WTC11 (cell line): ENCODE data around the gene TMEM140. TPM values are rescaled to one million over a fixed set of nuclear protein-coding genes. Genes with fewer than 3 reads are reported as not detected.

ENCODE experiments used
- ATAC-seq: fragments of 200-7000 bp; cut with Tn5 transposase; 2 replicates; pipeline ENCODE4 v1.10.0; 2021; ENCODE audit warnings: mild to moderate bottlenecking, moderate library complexity
- CTCF ChIA-PET: fragments of 300-600 bp; sonication (Branson Sonifier 250); formaldehyde crosslinking; loops from one replicate; lab custom pipeline; 2021; ENCODE audit warnings: antibody characterized with exemption; lab: Charles Lee
- POLR2A ChIA-PET: fragments of 350-600 bp; sonication (Branson Sonifier 250); formaldehyde crosslinking; loops from one replicate; lab custom pipeline; 2021; ENCODE audit warnings: antibody characterized with exemption; lab: Charles Lee
- DNase-seq: peaks from one replicate; pipeline ENCODE4 v3.0.0; 2021; ENCODE audit warnings: low spot score
- H3K27ac Mint-ChIP-seq: 2 replicates; pipeline ENCODE4 v1.8.0; 2021; ENCODE audit warnings: mixed read lengths
- H3K27me3 Mint-ChIP-seq: 2 replicates; pipeline ENCODE4 v1.8.0; 2021; ENCODE audit warnings: low read depth, mild to moderate bottlenecking, moderate library complexity, mixed read lengths
- H3K36me3 Mint-ChIP-seq: 2 replicates; pipeline ENCODE4 v1.8.0; 2021; ENCODE audit warnings: mixed read lengths
- H3K4me1 Mint-ChIP-seq: 2 replicates; pipeline ENCODE4 v1.8.0; 2022; ENCODE audit warnings: mixed read lengths
- H3K4me3 Mint-ChIP-seq: 2 replicates; pipeline ENCODE4 v1.8.0; 2021; ENCODE audit warnings: mild to moderate bottlenecking, moderate library complexity, mixed read lengths
- H3K9me3 Mint-ChIP-seq: 2 replicates; pipeline ENCODE4 v1.8.0; 2021; ENCODE audit warnings: mixed read lengths
- CBFB ChIP-seq: sonication (generic); formaldehyde crosslinking; IDR thresholded peaks from 2 replicates; pipeline ENCODE4 v1.8.1; 2022; ENCODE audit warnings: mild to moderate bottlenecking, low read depth, missing genetic modification reagents
- CREM ChIP-seq: sonication (generic); formaldehyde crosslinking; IDR thresholded peaks from 2 replicates; pipeline ENCODE4 v1.8.1; 2022; ENCODE audit warnings: mild to moderate bottlenecking, missing genetic modification reagents, moderate library complexity
- ELF4 ChIP-seq: sonication (generic); formaldehyde crosslinking; IDR thresholded peaks from 2 replicates; pipeline ENCODE4 v1.8.1; 2022; ENCODE audit warnings: low read depth, mild to moderate bottlenecking, moderate library complexity, missing genetic modification reagents
- ESRRA ChIP-seq: sonication (generic); formaldehyde crosslinking; IDR thresholded peaks from 2 replicates; pipeline ENCODE4 v1.8.1; 2022; ENCODE audit warnings: mild to moderate bottlenecking, missing genetic modification reagents, borderline replicate concordance
- GABPB1 ChIP-seq: sonication (generic); formaldehyde crosslinking; IDR thresholded peaks from 2 replicates; pipeline ENCODE4 v1.8.1; 2023; ENCODE audit warnings: mild to moderate bottlenecking, missing genetic modification reagents
- HMGA2 ChIP-seq: fragments of 250-450 bp; sonication (Bioruptor Pico); IDR thresholded peaks from 2 replicates; pipeline ENCODE4 v1.4.0; 2021; ENCODE audit warnings: mild to moderate bottlenecking, moderate library complexity
- JUN ChIP-seq: sonication (generic); formaldehyde crosslinking; IDR thresholded peaks from 2 replicates; pipeline ENCODE4 v1.8.0; 2023; ENCODE audit warnings: mild to moderate bottlenecking, missing genetic modification reagents
- KAT7 ChIP-seq: sonication (generic); formaldehyde crosslinking; IDR thresholded peaks from 2 replicates; pipeline ENCODE4 v1.8.1; 2023; ENCODE audit warnings: missing genetic modification reagents, mild to moderate bottlenecking, borderline replicate concordance
- MAX ChIP-seq: sonication (generic); formaldehyde crosslinking; IDR thresholded peaks from 2 replicates; pipeline ENCODE4 v1.8.0; 2022; ENCODE audit warnings: mild to moderate bottlenecking, missing genetic modification reagents
- MXD4 ChIP-seq: fragments of 250-450 bp; sonication (Bioruptor Pico); IDR thresholded peaks from 2 replicates; pipeline ENCODE4 v1.8.0; 2021; ENCODE audit warnings: mild to moderate bottlenecking, moderate library complexity, borderline replicate concordance
- NFATC4 ChIP-seq: fragments of 250-450 bp; sonication (Bioruptor Pico); IDR thresholded peaks from 2 replicates; pipeline ENCODE4 v1.9.0; 2021; ENCODE audit warnings: mild to moderate bottlenecking
- OVOL2 ChIP-seq: fragments of 250-450 bp; sonication (Bioruptor Pico); IDR thresholded peaks from 2 replicates; pipeline ENCODE4 v1.9.0; 2021; ENCODE audit warnings: mild to moderate bottlenecking, borderline replicate concordance
- SMAD3 ChIP-seq: sonication (generic); formaldehyde crosslinking; IDR thresholded peaks from 2 replicates; pipeline ENCODE4 v1.8.0; 2022; ENCODE audit warnings: missing genetic modification reagents, mild to moderate bottlenecking, borderline replicate concordance
- SP1 ChIP-seq: sonication (generic); formaldehyde crosslinking; conservative IDR thresholded peaks from 2 replicates; pipeline ENCODE4 v1.8.1; 2022; ENCODE audit warnings: missing genetic modification reagents
- TCF7 ChIP-seq: sonication (generic); formaldehyde crosslinking; IDR thresholded peaks from 2 replicates; pipeline ENCODE4 v1.8.0; 2022; ENCODE audit warnings: mild to moderate bottlenecking, low read depth, missing genetic modification reagents, moderate library complexity
- USF1 ChIP-seq: sonication (generic); formaldehyde crosslinking; IDR thresholded peaks from 2 replicates; pipeline ENCODE4 v1.8.0; 2022; ENCODE audit warnings: mild to moderate bottlenecking, missing genetic modification reagents
- ZBTB21 ChIP-seq: sonication (generic); formaldehyde crosslinking; IDR thresholded peaks from 2 replicates; pipeline ENCODE4 v1.8.1; 2023; ENCODE audit warnings: mild to moderate bottlenecking, missing genetic modification reagents, borderline replicate concordance
- ZBTB43 ChIP-seq: sonication (generic); formaldehyde crosslinking; IDR thresholded peaks from 2 replicates; pipeline ENCODE4 v1.8.1; 2023; ENCODE audit warnings: mild to moderate bottlenecking, missing genetic modification reagents
- ZNF138 ChIP-seq: sonication (generic); formaldehyde crosslinking; conservative IDR thresholded peaks from 2 replicates; pipeline ENCODE4 v1.8.1; 2022; ENCODE audit warnings: mild to moderate bottlenecking, moderate library complexity, missing genetic modification reagents
- ZNF232 ChIP-seq: sonication (generic); formaldehyde crosslinking; IDR thresholded peaks from 2 replicates; pipeline ENCODE4 v1.8.0; 2022; ENCODE audit warnings: mild to moderate bottlenecking, missing genetic modification reagents
- ZNF671 ChIP-seq: fragments of 250-450 bp; sonication (Bioruptor Pico); IDR thresholded peaks from 2 replicates; pipeline ENCODE4 v1.8.0; 2021; ENCODE audit warnings: mild to moderate bottlenecking
- total RNA-seq: library from RNA; stranded (reverse); gene quantifications from 3 replicates; pipeline ENCODE4 v1.2.3, GENCODE V29; 2021

Gene TMEM140
- total RNA-seq, 1 experiment from 2014 or later = not detected

GRCh38 chr7:135192914-135193536 lies 45.2 kb downstream of the TMEM140 start:
- Mint-ChIP-seq H3K27me3 (no peaks in the 10 kb centered on the region), H3K36me3 (peaks cover 25% of the 10 kb centered on the region), H3K9me3 (no peaks in the 10 kb centered on the region), H3K4me1 (no peaks in the 10 kb centered on the region), H3K27ac (no peak overlapping the region), H3K4me3 (no peak overlapping the region)
- no peak for ATAC-seq
- ChIA-PET CTCF (no interaction called here), POLR2A (no interaction called here)
- DNase-seq = no peak
- TF ChIP-seq SMAD3 (no peak), SP1 (CRISPR knock-in tag) (no peak), KAT7 (no peak), TCF7 (CRISPR knock-in tag) (no peak), HMGA2 (CRISPR knock-in tag) (no peak)

GRCh38 chr7:135193615-135194081 lies 45.8 kb downstream of the TMEM140 start:
- peaks cover 28% of the 10 kb centered on the region for H3K36me3 Mint-ChIP-seq
- peak overlapping the region; percentile 83; the same call in 1 of the 2 replicates for H3K27ac Mint-ChIP-seq
- ATAC-seq (no peak), DNase-seq (no peak)
- H3K4me1 Mint-ChIP-seq = no peaks in the 10 kb centered on the region
- no peak overlapping the region for H3K4me3 Mint-ChIP-seq
- no peaks in the 10 kb centered on the region for H3K9me3 Mint-ChIP-seq
- TF ChIP-seq ZNF671 (CRISPR knock-in tag) (no peak), ZBTB43 (CRISPR knock-in tag) (no peak), ELF4 (CRISPR knock-in tag) (no peak), NFATC4 (CRISPR knock-in tag) (no peak), USF1 (CRISPR knock-in tag) (no peak), GABPB1 (CRISPR knock-in tag) (no peak), OVOL2 (CRISPR knock-in tag) (no peak)
- TF ChIP-seq, all 79 proteins: peak for 0
- ChIA-PET POLR2A (no interaction called here), CTCF (no interaction called here)
- no peaks in the 10 kb centered on the region for H3K27me3 Mint-ChIP-seq

- ChIA-PET CTCF (interaction anchor here (1.3 kb wide), 1 partner anchor 80 kb away, joined by 3 read pairs; no protein-coding TSS in a partner anchor), POLR2A (no interaction called here)
- Mint-ChIP-seq H3K27ac (peak overlapping the region; percentile 17; the same call in 1 of the 2 replicates), H3K9me3 (no peaks in the 10 kb centered on the region), H3K27me3 (no peaks in the 10 kb centered on the region), H3K4me3 (no peak overlapping the region), H3K4me1 (peaks cover 5% of the 10 kb centered on the region), H3K36me3 (peaks cover 28% of the 10 kb centered on the region)
- no peak for ATAC-seq
- TF ChIP-seq MAX = no peak
- TF ChIP-seq ZNF232 (CRISPR knock-in tag) = no peak
- no peak for TF ChIP-seq JUN
- TF ChIP-seq CREM (CRISPR knock-in tag) = no peak
- no peak for TF ChIP-seq KAT7
- TF ChIP-seq ZBTB21 (CRISPR knock-in tag) = no peak
- TF ChIP-seq ESRRA (CRISPR knock-in tag) = no peak
- no peak for TF ChIP-seq CBFB (CRISPR knock-in tag)
- TF ChIP-seq ZNF138 = no peak
- TF ChIP-seq MXD4 (CRISPR knock-in tag) = no peak
- no peak for TF ChIP-seq SMAD3
- no peak for TF ChIP-seq SP1 (CRISPR knock-in tag)
- no peak for DNase-seq
These were observed 46.7 kb downstream of the TMEM140 start for GRCh38 chr7:135194494-135195095.
